Psoas muscle (tissue), 8 donors: ENCODE measurements around the gene ECPAS. TPM values are rescaled to one million over a fixed set of nuclear protein-coding genes. Genes with fewer than 3 reads are reported as not detected.

ENCODE experiments used
- ATAC-seq, 4 donors: fragments of 200-7000 bp; cut with Tn5 transposase; one replicate each; pipeline ENCODE4 v1.9.1; 2020; ENCODE audit warnings: moderate library complexity in 3 of 4, mild to moderate bottlenecking in 2 of 4
- DNase-seq, 2 donors: peaks; one replicate each; pipeline ENCODE4 v3.0.0-alpha.2; 2020
- H3K27ac ChIP-seq: fragments of 200-600 bp; one replicate; pipeline ENCODE4 v1.8.0; 2022
- H3K27me3 ChIP-seq, 3 donors: fragments of 200-600 bp in 1 of 3; one replicate each; pipeline versions ENCODE4 v1.6.1 to v1.8.0; 2013 to 2022; ENCODE audit warnings: low read length in 2 of 3, mild to moderate bottlenecking in 2 of 3, moderate library complexity in 1 of 3; ENCODE audit not compliant: insufficient read depth in 3 of 3
- H3K36me3 ChIP-seq, 2 donors: fragments of 200-600 bp in 1 of 2; one replicate each; pipeline versions ENCODE4 v1.6.1 to v1.8.0; 2013 to 2022; ENCODE audit warnings: low read depth in 1 of 2, mild to moderate bottlenecking in 1 of 2, moderate library complexity in 1 of 2; ENCODE audit not compliant: insufficient read depth in 1 of 2
- H3K4me1 ChIP-seq: fragments of 200-600 bp; one replicate; pipeline ENCODE4 v1.8.0; 2022
- H3K4me3 ChIP-seq: fragments of 200-600 bp; one replicate; pipeline ENCODE4 v1.8.0; 2022; ENCODE audit warnings: mild to moderate bottlenecking
- H3K9me3 ChIP-seq: fragments of 200-600 bp; one replicate; pipeline ENCODE4 v1.8.0; 2022
- CTCF ChIP-seq: fragments of 200-600 bp; IDR thresholded peaks from one replicate; pipeline ENCODE4 v1.8.0; 2022; ENCODE audit warnings: antibody characterized with exemption
- WGBS, 3 donors: extraction: QIAGEN DNeasy Blood & Tissue Kit; methylation state at CpG; one replicate each; pipeline versions ENCODE4 v1.1.6 to v1.1.7; 2013; 5-methylcytosine and 5-hydroxymethylcytosine counted together
- intact Hi-C, 2 donors: fragments of 100-400 bp; cut with DNase I; formaldehyde crosslinking; loops; one replicate each; pipeline versions ENCODE4 v1.11.0 to v1.14.2; 2022
- polyA plus RNA-seq, 3 donors: library from polyadenylated mRNA; stranded (reverse); fragments of 200-250 nt; gene quantifications; one replicate each; pipeline ENCODE4 v1.2.3, GENCODE V29; 2013
- total RNA-seq, 4 donors: library from RNA; stranded (reverse); fragmentation: NEBNext Ultra II Directional in 2 of 4; extraction: Animal tissue kit (Norgen Biotek cat#: 25700) in 2 of 4; gene quantifications; one replicate each; pipeline versions ENCODE4 v1.2.1 to v1.2.4, GENCODE V29; 2021 to 2023
- donor health status: healthy with polysubstance abuse.
- donor health status: DM: no; HTN: no; CAD: no; lungs with moderate emphysema.
- donor health status: Bipolar disorder and iron deficiency.
- donor health status: healthy.
- donor health status: DM: yes; HTN: yes; CAD: no.
- donor health status: DM: no; HTN: no; CAD: no.
- donor health status: DM: no; HTN: no; CAD: no.
- donor health status: DM: yes; HTN: yes; CAD: no.

The ECPAS gene
- total and polyA plus RNA-seq, 7 donors: 95.9 to 456 (median 307) TPM

DNA sequence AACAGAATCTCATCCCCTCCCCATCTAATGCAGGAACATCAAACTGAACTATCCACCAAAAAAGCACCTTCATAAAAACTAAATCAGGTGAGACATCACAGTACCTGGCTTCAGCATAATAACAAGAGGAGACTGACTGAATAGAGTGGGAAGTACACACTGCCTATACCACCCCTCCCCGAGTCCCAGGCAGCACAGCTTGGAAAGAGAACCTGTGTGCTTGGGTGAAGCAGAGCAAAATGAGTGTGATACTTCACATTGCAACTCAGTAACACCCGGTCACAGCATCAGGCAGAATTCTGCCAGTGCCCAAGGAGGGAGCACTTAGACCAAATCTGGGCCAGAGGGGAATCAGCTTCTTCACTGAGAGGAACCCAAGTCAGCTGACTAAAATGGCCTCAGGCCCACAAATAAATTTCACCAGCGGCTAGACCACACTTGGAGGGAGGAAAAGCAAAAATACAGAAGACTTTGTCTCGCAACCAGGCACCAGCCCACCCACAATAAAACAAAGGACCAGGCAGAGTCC lies 84.9 kb downstream of the ECPAS start:
- Histone ChIP-seq H3K27ac (no peak overlapping the region), H3K9me3 (peaks cover 13% of the 10 kb centered on the region), H3K27me3 (no peaks in the 10 kb centered on the region), H3K4me1 (no peaks in the 10 kb centered on the region), H3K36me3 (peaks cover 30 to 99% of the 10 kb centered on the region in 2 donors), H3K4me3 (no peak overlapping the region)
- TF ChIP-seq CTCF: no peak
- 95 to 97% (median 96%) methylated on average over 4 of the region's 4 CpGs for WGBS, 3 donors
- no peak for DNase-seq
- ATAC-seq: peak in 2 of 4 donors; percentile 21 to 38
- intact Hi-C loops: no loop called here

DNA sequence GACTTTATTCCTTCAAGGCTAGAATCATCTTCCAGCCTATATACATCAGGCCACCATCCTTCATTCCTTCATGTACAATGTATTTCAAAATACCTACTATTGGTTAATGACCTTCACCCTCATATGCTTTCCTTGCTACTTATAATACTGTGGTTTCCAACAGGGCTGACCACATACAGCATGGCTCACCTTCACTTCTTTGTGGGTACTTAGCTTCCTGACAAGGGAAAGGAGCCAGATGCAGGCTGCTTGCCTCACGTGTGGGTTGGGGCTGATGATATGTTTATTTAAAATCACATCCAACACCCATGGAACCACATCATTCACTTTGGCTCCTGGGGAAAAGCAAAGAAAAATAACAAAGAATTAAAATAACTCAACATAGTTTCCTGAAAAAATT lies 90.2 kb downstream of the ECPAS start:
- WGBS, 3 donors: 70 to 75% (median 72%) methylated on average over 1 of the region's 1 CpG
- ATAC-seq (no peak), DNase-seq (no peak)
- intact Hi-C loops: no loop called here
- Histone ChIP-seq H3K27me3 (no peaks in the 10 kb centered on the region), H3K4me1 (no peaks in the 10 kb centered on the region), H3K27ac (no peak overlapping the region), H3K36me3 (peaks cover 31 to 100% of the 10 kb centered on the region in 2 donors), H3K9me3 (no peaks in the 10 kb centered on the region), H3K4me3 (no peak overlapping the region)
- TF ChIP-seq CTCF: no peak

DNA sequence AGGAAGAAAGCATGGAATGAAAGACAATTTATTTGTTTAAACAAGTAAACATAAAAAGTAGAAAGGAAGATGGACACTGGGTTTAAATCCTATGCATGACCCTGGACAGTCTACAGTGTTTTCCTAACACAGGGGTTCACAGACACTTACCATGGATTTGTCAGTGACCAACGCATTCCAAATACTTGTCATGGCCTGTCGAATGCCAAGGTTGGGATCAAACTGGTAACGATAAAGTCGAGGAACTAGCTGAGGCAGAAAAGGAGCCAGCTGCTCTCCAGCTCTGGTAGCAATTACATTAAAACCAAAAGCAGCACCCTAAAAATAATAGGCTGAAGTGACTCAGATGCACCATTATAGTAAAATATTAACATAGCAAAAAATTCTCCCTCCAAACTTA lies 94.8 kb downstream of the ECPAS start:
- Histone ChIP-seq H3K27ac (no peak overlapping the region), H3K36me3 (peaks cover 22 to 100% of the 10 kb centered on the region in 2 donors), H3K4me3 (no peak overlapping the region), H3K4me1 (no peaks in the 10 kb centered on the region), H3K9me3 (no peaks in the 10 kb centered on the region), H3K27me3 (no peaks in the 10 kb centered on the region)
- intact Hi-C loops: loop anchor here in 1 of 2 donors (5.0 kb wide), 1 partner anchor 33 kb away; no protein-coding TSS in a partner anchor
- DNase-seq (no peak), ATAC-seq (no peak)
- 83 to 93% (median 84%) methylated on average over 4 of the region's 4 CpGs for WGBS, 3 donors
- no peak for TF ChIP-seq CTCF

GRCh38 chr9:111386386-111386785 lies 97.8 kb downstream of the ECPAS start:
- ATAC-seq (no peak), DNase-seq (no peak)
- 96 to 98% (median 98%) methylated on average over 3 of the region's 3 CpGs for whole genome bisulfite sequencing, 3 donors
- intact Hi-C loops: loop anchor here in 1 of 2 donors (5.0 kb wide), 1 partner anchor 36 kb away; no protein-coding TSS in a partner anchor
- no peak overlapping the region for H3K4me3 ChIP-seq
- no peaks in the 10 kb centered on the region for H3K4me1 ChIP-seq
- no peak overlapping the region for H3K27ac ChIP-seq
- no peaks in the 10 kb centered on the region for H3K9me3 ChIP-seq
- H3K36me3 ChIP-seq: peaks cover 22 to 100% of the 10 kb centered on the region in 2 donors
- no peaks in the 10 kb centered on the region for H3K27me3 ChIP-seq
- TF ChIP-seq CTCF: no peak

DNA sequence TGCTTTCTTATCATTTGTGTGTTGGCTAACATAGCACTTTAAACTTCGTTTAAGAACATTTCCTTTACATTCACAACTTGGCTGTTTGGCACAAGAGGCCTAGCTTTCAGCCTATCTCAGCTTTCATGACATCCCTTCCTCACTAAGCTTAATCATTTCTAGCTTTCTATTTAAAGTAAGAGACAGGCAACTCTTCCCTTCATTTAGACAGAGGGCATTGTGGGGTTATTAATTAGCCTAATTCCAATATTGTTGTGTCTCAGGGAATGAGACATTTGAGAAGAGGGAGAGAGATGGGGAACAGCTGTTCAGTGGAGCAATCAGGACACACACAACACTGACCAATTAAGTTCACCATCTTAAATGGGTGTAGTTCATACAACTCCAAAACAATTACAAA lies 103.2 kb downstream of the ECPAS start:
- intact Hi-C loops: no loop called here
- Histone ChIP-seq H3K4me3 (no peak overlapping the region), H3K9me3 (no peaks in the 10 kb centered on the region), H3K27me3 (no peaks in the 10 kb centered on the region), H3K4me1 (no peaks in the 10 kb centered on the region), H3K27ac (no peak overlapping the region), H3K36me3 (peaks cover 10 to 100% of the 10 kb centered on the region in 2 donors)
- 77 to 89% (median 82%) methylated on average over 1 of the region's 1 CpG for WGBS, 3 donors
- no peak for TF ChIP-seq CTCF
- DNase-seq (no peak), ATAC-seq (no peak)
